Activated CD8-positive, alpha-beta memory T cell treated with anti-CD3 and anti-CD28 coated beads for 1 hour (primary cell): ENCODE data around the gene NHEJ1.

ENCODE experiments used
- DNase-seq, 2 donors: peaks; one replicate each; pipeline ENCODE4 v3.0.0-alpha.2; 2020; ENCODE audit warnings: low read depth in 1 of 2; ENCODE audit errors: extremely low read depth in 1 of 2

Gene NHEJ1

DNA sequence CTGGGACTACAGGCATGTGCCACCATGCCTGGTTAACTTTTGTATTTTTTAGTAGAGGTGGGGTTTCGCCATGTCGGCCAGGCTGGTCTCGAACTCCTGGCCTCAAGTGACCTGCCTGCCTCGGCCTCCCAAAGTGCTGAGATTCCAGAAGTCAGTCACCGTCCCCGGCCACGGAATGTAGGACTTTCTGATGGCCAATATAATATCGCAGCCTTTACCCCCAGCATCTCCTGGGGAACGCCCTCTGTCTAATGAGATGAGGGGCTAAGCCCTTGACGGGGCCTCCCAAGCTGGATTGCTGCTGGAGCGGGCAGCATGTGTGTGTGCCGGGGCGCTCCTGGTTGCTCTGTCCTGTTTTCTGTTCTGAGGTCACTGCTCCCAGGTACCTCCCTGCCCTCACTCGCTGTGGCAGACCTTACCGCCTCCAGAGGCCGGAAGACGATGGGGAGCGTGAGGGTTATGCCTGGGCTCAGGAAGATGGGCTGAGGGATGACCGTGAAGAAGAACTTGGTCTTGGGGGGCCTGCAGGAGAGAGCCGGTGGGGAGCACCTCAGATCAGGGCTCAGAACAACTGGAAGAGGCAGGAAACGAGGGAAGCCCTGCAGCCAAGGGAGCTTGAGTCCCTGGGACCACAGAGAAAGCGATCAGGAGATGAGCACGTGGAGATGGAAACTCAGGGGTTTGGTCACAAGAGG is 128.4 kb downstream of the NHEJ1 start:
- no peak for DNase-seq

DNA sequence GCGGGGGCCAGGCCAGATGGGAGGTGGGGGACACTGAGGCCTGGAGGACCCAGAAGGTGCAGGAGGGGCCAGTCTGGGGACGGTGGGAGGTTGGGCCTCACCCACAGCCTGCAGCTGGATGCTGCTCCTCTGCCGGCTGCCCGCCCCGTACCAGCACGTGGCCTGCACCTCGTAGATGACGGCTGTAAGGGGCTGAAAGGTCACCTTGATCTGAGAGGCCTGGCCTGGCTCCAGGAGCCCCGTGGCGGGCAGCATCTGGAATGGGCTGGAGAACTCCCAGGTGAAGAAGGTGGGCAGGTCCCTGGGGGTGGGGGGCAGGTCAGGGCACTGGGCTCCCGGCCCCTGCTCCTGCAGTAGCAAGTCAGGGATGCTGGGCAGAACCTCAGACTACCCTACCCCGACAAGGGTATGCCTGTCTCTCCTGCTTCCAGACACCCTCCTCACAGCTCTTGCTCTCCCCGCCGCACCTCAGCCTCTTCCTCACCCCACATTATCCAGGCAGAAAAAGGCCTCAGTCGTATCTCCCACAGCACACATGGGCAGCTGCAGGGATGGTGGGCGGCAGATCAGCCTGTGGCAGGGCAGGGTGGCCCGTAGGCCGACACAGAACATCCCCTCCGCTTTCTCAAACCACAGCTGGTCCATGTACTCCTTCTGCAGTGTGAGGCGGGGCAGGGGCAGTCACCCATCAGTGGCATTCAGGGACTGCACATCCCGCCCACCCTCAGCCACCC is 129.4 kb downstream of the NHEJ1 start:
- no peak for DNase-seq

DNA sequence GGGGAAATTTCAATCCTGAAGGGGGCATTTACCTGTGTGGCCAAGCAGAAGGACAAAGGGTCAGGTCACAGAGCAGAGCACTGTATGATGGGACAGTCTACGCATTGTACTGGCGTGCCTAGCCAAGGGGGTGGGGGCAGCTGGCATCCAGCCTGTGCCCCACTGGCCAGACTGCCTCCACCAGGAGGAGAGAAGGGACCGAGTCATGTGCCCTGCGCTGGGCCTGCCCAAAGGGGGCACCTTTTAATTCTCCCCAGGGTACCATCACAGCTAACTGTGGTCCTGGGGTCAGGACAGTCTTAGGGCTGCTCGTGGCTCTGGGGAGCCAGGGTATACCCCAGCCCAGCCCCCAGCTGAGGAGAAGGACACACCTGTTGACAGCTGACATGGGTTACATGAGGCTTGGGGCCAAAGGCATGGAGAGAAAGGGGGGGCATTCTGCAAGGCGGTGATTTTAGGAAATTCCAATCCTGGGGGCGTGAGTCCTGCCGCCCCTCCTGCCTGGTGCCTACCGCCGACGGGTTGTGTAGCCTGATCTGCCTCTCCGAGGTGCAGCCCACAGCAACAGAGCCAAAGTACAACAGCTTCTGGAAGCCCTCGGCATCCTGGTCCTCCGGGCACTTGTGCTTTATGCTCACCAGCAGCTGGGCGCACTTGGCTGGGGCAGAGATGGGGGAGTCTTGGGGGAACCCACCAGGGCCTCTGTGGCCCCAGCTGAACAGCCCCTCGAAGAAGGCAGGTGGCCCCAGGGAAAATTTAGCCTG is 130.3 kb downstream of the NHEJ1 start:
- no peak for DNase-seq

DNA sequence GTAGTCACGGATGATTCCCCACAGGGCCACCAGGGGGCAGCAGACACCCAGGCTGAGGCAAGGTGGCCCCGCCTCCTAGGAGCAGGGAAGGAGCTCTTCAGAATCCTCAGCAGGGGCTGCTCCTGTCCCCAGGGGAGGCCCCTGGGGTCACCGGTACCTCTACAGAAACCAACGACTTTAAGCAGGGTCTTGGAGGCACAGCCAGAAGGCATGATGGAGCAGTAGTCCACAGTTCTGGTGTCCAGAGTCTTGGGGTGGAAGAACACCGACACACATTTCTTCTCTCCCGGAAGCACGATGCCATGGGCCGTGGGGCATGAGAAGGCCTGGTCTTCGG is 130.8 kb downstream of the NHEJ1 start:
- DNase-seq, result peak; percentile 28 to 61

DNA sequence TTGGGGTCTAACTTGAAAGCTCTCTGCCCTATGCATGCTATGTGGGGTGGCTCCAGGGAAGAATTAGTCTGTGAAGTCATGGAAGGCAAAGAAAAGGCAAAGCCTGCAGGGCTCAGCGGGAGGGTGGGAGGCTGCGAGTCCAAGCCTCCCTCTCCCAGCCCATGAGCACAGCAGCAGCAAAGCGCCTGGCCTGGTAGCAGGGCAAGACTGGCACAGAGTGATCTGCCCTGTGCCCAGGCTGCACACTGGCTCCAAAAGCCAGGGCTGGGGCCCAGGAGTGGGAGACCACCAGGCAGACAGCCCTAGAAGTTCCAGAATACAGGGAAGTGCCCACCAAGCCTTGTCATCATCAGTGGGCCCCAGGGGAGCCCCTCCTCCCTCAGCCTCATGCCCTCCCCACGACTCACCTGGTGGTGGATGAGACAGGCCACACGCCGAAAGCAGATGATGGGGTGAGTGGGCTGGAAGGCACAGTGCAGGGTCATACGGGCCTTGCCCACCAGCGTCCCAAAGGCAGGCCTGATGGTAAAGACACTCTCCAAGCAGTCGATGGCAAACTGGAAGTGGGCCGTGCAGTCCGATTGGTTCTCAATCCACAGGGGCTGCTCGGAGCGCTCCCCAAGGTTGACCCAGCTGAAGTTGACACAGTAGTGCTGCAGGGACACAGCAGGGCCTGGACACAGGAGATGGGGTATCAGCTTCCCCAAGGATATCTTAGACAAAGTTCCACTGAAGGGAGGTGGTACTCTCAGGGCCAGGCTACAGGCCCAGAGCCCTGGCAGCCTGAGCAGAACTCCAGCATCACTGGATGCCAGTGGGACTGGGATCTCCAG is 131.4 kb downstream of the NHEJ1 start:
- DNase-seq, result no peak

DNA sequence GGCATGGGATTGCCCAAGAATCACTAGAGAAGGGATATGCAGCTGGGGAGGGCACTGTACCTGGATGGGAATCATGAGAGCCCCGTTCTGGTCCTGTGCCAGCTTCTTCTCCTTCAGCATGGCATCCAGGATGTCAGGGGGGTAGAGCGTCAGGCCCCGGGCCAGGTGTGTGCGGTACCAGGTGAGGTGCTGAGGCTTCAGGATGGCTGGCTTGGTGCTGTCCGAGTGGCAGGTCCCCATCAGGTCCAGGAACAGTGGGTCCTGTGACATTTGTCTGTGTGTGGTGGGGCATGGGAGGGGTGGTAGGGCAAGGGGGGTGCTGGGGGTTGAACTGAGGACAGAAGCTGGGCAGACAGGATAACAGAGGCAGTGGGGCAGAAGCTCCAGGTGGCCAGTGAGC is 132.5 kb downstream of the NHEJ1 start:
- no peak for DNase-seq

DNA sequence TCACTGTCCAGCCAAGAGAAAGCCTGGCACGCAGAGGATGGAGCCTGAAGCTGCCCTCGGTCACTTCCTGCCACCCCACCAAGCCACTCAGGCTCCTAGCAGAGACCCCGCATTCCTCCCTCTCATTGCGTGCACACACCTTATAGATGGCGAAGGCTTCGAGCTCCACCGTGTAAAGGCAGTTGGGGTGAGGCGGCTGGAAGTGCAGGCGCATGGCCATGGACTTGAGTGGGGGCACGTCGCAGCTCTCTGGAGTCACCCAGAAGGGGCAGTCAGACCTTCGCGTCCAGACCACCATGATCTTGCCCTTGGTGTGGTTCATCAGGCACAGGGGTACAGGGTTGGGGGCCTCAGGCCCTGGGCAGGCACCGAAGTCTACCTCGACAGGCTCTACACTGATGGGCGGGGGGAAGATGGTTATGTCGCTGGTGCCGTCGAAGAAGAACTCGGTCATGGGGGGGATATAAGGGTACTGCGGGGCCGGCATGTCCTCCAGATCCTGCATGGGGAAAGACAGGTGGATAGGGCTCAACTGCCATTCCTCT is 133.0 kb downstream of the NHEJ1 start:
- DNase-seq, result no peak

DNA sequence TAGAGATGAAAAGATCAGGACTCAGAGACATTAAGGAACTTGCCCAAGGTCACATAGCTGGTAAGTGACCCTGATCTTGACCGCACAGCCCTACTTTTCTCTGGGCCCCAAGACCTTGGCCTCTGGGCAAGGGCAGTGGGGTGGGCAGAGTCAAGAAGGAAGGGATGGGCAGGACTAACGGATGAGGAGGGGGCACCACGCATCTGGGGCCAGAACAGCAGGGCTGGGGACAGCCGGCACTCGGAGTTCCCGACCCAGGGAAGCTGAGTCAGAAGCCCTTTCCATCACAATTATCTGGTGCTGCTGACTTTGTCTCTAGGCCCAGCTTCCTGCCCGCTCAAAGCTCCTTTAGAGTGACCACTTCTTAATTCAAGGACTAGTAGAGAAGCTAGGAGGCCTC is 133.7 kb downstream of the NHEJ1 start:
- no peak for DNase-seq

DNA sequence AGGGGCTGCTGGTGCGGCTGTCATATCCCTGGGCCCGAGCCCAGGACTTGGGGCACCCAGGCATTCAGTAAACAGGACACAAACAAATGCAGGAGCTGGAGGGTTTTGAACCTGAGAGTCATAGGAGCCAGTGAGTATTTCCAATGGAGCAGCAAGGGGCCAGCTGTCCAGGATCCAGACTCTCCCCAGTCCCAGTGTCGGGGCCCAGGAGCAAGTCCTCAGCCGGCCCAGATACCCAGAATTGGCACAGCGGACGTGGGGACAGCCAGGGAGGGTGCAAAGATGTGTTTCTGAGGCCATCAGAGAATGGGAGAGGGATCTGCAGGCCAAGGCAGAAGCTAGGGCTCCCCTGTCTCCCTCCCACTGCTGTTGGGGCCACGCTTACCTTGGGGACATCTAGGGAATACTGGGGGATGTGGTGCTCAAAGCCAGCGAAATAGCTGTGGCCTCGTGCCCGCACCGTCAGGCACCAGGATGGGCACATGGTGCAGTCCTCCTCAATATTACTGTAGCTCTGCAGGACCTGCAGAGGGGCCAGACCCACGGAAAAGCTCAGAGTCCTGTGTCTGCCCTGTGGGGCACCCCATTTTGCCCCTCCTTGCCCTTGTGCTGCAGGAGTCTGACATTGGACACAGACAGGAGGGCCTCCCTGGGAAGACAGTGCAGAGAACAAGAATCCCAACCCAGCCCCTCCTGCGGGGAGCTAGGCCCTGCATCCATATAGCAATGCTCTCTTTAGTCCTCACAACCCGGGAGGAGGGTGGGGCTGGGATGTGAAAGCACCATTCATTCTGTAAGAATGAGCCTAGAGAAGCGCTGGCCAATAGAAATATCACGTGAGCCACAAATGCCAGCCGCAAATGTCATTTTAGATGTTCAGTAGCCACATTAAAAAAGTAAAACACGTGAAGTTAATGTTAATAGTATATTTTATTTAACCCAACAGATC is 134.7 kb downstream of the NHEJ1 start:
- DNase-seq, result no peak
